ENCODE results near the gene ARL6IP4. TPM values are rescaled to one million over a fixed set of nuclear protein-coding genes. Genes with fewer than 3 reads are reported as not detected.

The ARL6IP4 gene
- polyA plus RNA-seq, 3 donors from 2014 or later = 131 to 327 (median 245) TPM

- H3K4me3 Mint-ChIP-seq = peak overlapping the region; percentile 35 to 69 (median 43)
- peak overlapping the region in 1 of 6 donors; percentile 42 for H3K27ac Mint-ChIP-seq
- no peaks in the 10 kb centered on the region for H3K9me3 Mint-ChIP-seq
- DNase-seq = no peak
- H3K36me3 Mint-ChIP-seq = no peaks in the 10 kb centered on the region
- peaks cover 13 to 23% (median 13%) of the 10 kb centered on the region in 3 donors for H3K27me3 Mint-ChIP-seq (ENCODE audit: low read depth in 3 of 3)
- peaks cover 55 to 56% of the 10 kb centered on the region in 2 donors for H3K4me1 Mint-ChIP-seq
These were observed 2.7 kb upstream of the ARL6IP4 start for GRCh38 chr12:122977655-122978392.

- H3K4me3 Mint-ChIP-seq = peak overlapping the region in 3 of 5 donors; percentile 35 to 62 (median 36)
- H3K36me3 Mint-ChIP-seq = no peaks in the 10 kb centered on the region
- DNase-seq = no peak
- peaks cover 62% of the 10 kb centered on the region in 2 donors for H3K4me1 Mint-ChIP-seq
- peaks cover 13 to 23% (median 15%) of the 10 kb centered on the region in 3 donors for H3K27me3 Mint-ChIP-seq (ENCODE audit: low read depth in 3 of 3)
- no peaks in the 10 kb centered on the region for H3K9me3 Mint-ChIP-seq
- no peak overlapping the region for H3K27ac Mint-ChIP-seq
These were observed 1.9 kb upstream of the ARL6IP4 start for GRCh38 chr12:122978507-122978955.

GRCh38 chr12:122979001-122979907, 1.2 kb upstream of the ARL6IP4 start:
- H3K9me3 Mint-ChIP-seq = no peaks in the 10 kb centered on the region
- H3K4me1 Mint-ChIP-seq = peaks cover 64 to 65% of the 10 kb centered on the region in 2 donors
- peak overlapping the region; percentile 53 to 89 (median 86) for H3K4me3 Mint-ChIP-seq
- H3K27ac Mint-ChIP-seq = peak overlapping the region in 4 of 6 donors; percentile 74 to 93 (median 85)
- no peak for DNase-seq
- H3K36me3 Mint-ChIP-seq = peaks cover 0 to 2% (median 0%) of the 10 kb centered on the region in 3 donors
- peaks cover 11 to 21% (median 13%) of the 10 kb centered on the region in 3 donors for H3K27me3 Mint-ChIP-seq (ENCODE audit: low read depth in 3 of 3)

GRCh38 chr12:122979908-122980182, 636 bp upstream of the ARL6IP4 start:
- DNase-seq = no peak
- H3K27me3 Mint-ChIP-seq (ENCODE audit: low read depth in 3 of 3) = peaks cover 5 to 15% (median 8%) of the 10 kb centered on the region in 3 donors
- no peaks in the 10 kb centered on the region for H3K9me3 Mint-ChIP-seq
- peaks cover 66 to 69% of the 10 kb centered on the region in 2 donors for H3K4me1 Mint-ChIP-seq
- peak overlapping the region; percentile 74 to 93 (median 86) for H3K27ac Mint-ChIP-seq
- H3K36me3 Mint-ChIP-seq = peaks cover 0 to 5% (median 2%) of the 10 kb centered on the region in 3 donors
- H3K4me3 Mint-ChIP-seq = peak overlapping the region; percentile 84 to 89 (median 86)

- H3K27ac Mint-ChIP-seq = peak overlapping the region; percentile 49 to 84 (median 68)
- peaks cover 0 to 11% (median 5%) of the 10 kb centered on the region in 3 donors for H3K36me3 Mint-ChIP-seq
- peak overlapping the region; percentile 83 to 89 (median 86) for H3K4me3 Mint-ChIP-seq
- peaks cover 59 to 65% of the 10 kb centered on the region in 2 donors for H3K4me1 Mint-ChIP-seq
- H3K27me3 Mint-ChIP-seq (ENCODE audit: low read depth in 3 of 3) = peaks cover 0 to 9% (median 4%) of the 10 kb centered on the region in 3 donors
- no peaks in the 10 kb centered on the region for H3K9me3 Mint-ChIP-seq
- peak in 1 of 3 donors; percentile 31 for DNase-seq
These were observed 573 bp downstream of the ARL6IP4 start for GRCh38 chr12:122981036-122981471.

GRCh38 chr12:122981587-122982476, 1.4 kb downstream of the ARL6IP4 start:
- Mint-ChIP-seq H3K4me3 (peak overlapping the region; percentile 83 to 89 (median 86)), H3K36me3 (peaks cover 0 to 11% (median 5%) of the 10 kb centered on the region in 3 donors), H3K4me1 (peaks cover 54 to 60% of the 10 kb centered on the region in 2 donors), H3K9me3 (no peaks in the 10 kb centered on the region), H3K27ac (peak overlapping the region; percentile 53 to 84 (median 74)), H3K27me3 (ENCODE audit: low read depth in 3 of 3) (peaks cover 0 to 10% (median 4%) of the 10 kb centered on the region in 3 donors)
- no peak for DNase-seq

GRCh38 chr12:122982477-122982815, 2.0 kb downstream of the ARL6IP4 start:
- peaks cover 0 to 10% (median 4%) of the 10 kb centered on the region in 3 donors for H3K27me3 Mint-ChIP-seq (ENCODE audit: low read depth in 3 of 3)
- H3K4me3 Mint-ChIP-seq = peak overlapping the region; percentile 59 to 84 (median 65)
- peak overlapping the region in 3 of 6 donors; percentile 57 to 84 (median 83) for H3K27ac Mint-ChIP-seq
- DNase-seq = no peak
- no peaks in the 10 kb centered on the region for H3K9me3 Mint-ChIP-seq
- peaks cover 48 to 58% of the 10 kb centered on the region in 2 donors for H3K4me1 Mint-ChIP-seq
- H3K36me3 Mint-ChIP-seq = peaks cover 0 to 11% (median 5%) of the 10 kb centered on the region in 3 donors

GRCh38 chr12:122982963-122983788, 2.7 kb downstream of the ARL6IP4 start:
- Mint-ChIP-seq H3K27me3 (ENCODE audit: low read depth in 3 of 3) (peaks cover 0 to 10% (median 3%) of the 10 kb centered on the region in 3 donors), H3K9me3 (no peaks in the 10 kb centered on the region), H3K36me3 (peaks cover 0 to 11% (median 5%) of the 10 kb centered on the region in 3 donors), H3K27ac (peak overlapping the region; percentile 53 to 86 (median 75)), H3K4me3 (peak overlapping the region; percentile 19 to 65 (median 40)), H3K4me1 (peaks cover 48 to 56% of the 10 kb centered on the region in 2 donors)
- no peak for DNase-seq

GRCh38 chr12:122983789-122984515, 3.5 kb downstream of the ARL6IP4 start:
- Mint-ChIP-seq H3K27me3 (ENCODE audit: low read depth in 3 of 3) (peaks cover 0 to 10% (median 3%) of the 10 kb centered on the region in 3 donors), H3K4me3 (peak overlapping the region; percentile 41 to 65 (median 55)), H3K4me1 (peaks cover 48 to 54% of the 10 kb centered on the region in 2 donors)

GRCh38 chr12:122984612-122985337, 4.3 kb downstream of the ARL6IP4 start:
- Mint-ChIP-seq H3K9me3 (no peaks in the 10 kb centered on the region), H3K4me3 (peak overlapping the region; percentile 41 to 58 (median 55)), H3K4me1 (peaks cover 42 to 49% of the 10 kb centered on the region in 2 donors), H3K27me3 (ENCODE audit: low read depth in 3 of 3) (peaks cover 0 to 10% (median 3%) of the 10 kb centered on the region in 3 donors), H3K36me3 (peaks cover 0 to 11% (median 5%) of the 10 kb centered on the region in 3 donors), H3K27ac (peak overlapping the region; percentile 76 to 86 (median 82))
- no peak for DNase-seq

More at GRCh38 chr12:122983789-122984515, 3.5 kb downstream of the ARL6IP4 start:
- Mint-ChIP-seq H3K27ac (peak overlapping the region; percentile 76 to 86 (median 82)), H3K36me3 (peaks cover 0 to 11% (median 5%) of the 10 kb centered on the region in 3 donors), H3K9me3 (no peaks in the 10 kb centered on the region)
- DNase-seq = no peak
